DMS53 treated with DMSO at 0.1 percent for 48 hours (cell line): ENCODE measurements around the gene AGTPBP1.
"Not testable (repeated sequence)": the region's sequence is repeated elsewhere in the genome, so short reads cannot be mapped to it uniquely, and the experiment has no call there.

Experiments
- DNase-seq: peaks from one replicate; lab custom pipeline; 2025; ENCODE audit not compliant: unreplicated experiment; lab: John Stamatoyannopoulos, UW

Gene AGTPBP1

GRCh38 chr9:85741875-85742596 lies at the start of gene AGTPBP1:
Gene AGTPBP1 (minus strand): TSS chr9:85741954. CDS start chr9:85712533, 29,421 bp downstream.
- peak; percentile 72 for DNase-seq

GRCh38 chr9:85786116-85786515 lies 44.4 kb upstream of the AGTPBP1 start:
- not testable (repeated sequence) for DNase-seq

- DNase-seq: not testable (repeated sequence)
Observed at GRCh38 chr9:85773844-85774243, 32.1 kb upstream of the AGTPBP1 start.

GRCh38 chr9:85761802-85762201 lies 20.0 kb upstream of the AGTPBP1 start:
- not testable (repeated sequence) for DNase-seq

- not testable (repeated sequence) for DNase-seq
Observed at GRCh38 chr9:85757716-85758115, 16.0 kb upstream of the AGTPBP1 start.

GRCh38 chr9:85756216-85756615 lies 14.5 kb upstream of the AGTPBP1 start:
- not testable (repeated sequence) for DNase-seq

GRCh38 chr9:85746309-85746708 lies 4.6 kb upstream of the AGTPBP1 start:
- DNase-seq: no peak

GRCh38 chr9:85745203-85745602 lies 3.4 kb upstream of the AGTPBP1 start:
- no peak for DNase-seq

- no peak for DNase-seq
Observed at GRCh38 chr9:85744480-85744879, 2.7 kb upstream of the AGTPBP1 start.

GRCh38 chr9:85743275-85744128 lies 1.7 kb upstream of the AGTPBP1 start:
- DNase-seq: no peak

GRCh38 chr9:85742597-85742936 lies 813 bp upstream of the AGTPBP1 start:
- DNase-seq: no peak

- DNase-seq: no peak
Observed at GRCh38 chr9:85741095-85741874, 469 bp downstream of the AGTPBP1 start.

GRCh38 chr9:85740787-85741094 lies 1.0 kb downstream of the AGTPBP1 start:
- DNase-seq: peak; percentile 10

- DNase-seq: no peak
Observed at GRCh38 chr9:85738509-85738908, 3.2 kb downstream of the AGTPBP1 start.

GRCh38 chr9:85737671-85738070 lies 4.1 kb downstream of the AGTPBP1 start:
- no peak for DNase-seq

GRCh38 chr9:85730916-85731630 lies 10.7 kb downstream of the AGTPBP1 start:
- no peak for DNase-seq

- no peak for DNase-seq
Observed at GRCh38 chr9:85729882-85730281, 11.9 kb downstream of the AGTPBP1 start.

GRCh38 chr9:85727500-85727899 lies 14.3 kb downstream of the AGTPBP1 start:
- DNase-seq: no peak

- no peak for DNase-seq
Observed at GRCh38 chr9:85726737-85727136, 15.0 kb downstream of the AGTPBP1 start.

GRCh38 chr9:85723215-85723614 lies 18.5 kb downstream of the AGTPBP1 start:
- no peak for DNase-seq

GRCh38 chr9:85719411-85719810 lies 22.3 kb downstream of the AGTPBP1 start:
- DNase-seq: not testable (repeated sequence)
